Spleen (tissue), 11 donors: ENCODE data around the gene XPOT. TPM values are rescaled to one million over a fixed set of nuclear protein-coding genes. Genes with fewer than 3 reads are reported as not detected.

Experiments
- DNase-seq: peaks from one replicate; pipeline ENCODE4 v3.0.0-alpha.2; 2020
- H3K27ac ChIP-seq, 8 donors: fragments of 200-600 bp; sonication (generic) in 7 of 8; 1 replicate in 4 of 8; 2 replicates in 4 of 8; pipeline versions ENCODE4 v1.5.0 to v1.8.0; 2016 to 2021; ENCODE audit warnings: inconsistent platforms in 4 of 8, mild to moderate bottlenecking in 4 of 8, moderate library complexity in 1 of 8
- H3K27me3 ChIP-seq, 7 donors: fragments of 200-600 bp; sonication (generic) in 6 of 7; replicated peaks in 1 of 7; 1 replicate in 4 of 7; 2 replicates in 3 of 7; pipeline versions ENCODE4 v1.5.0 to v1.8.0; 2016 to 2021; ENCODE audit warnings: inconsistent platforms in 3 of 7, mild to moderate bottlenecking in 1 of 7
- H3K36me3 ChIP-seq, 6 donors: fragments of 200-600 bp; sonication (generic) in 5 of 6; 1 replicate in 4 of 6; 2 replicates in 2 of 6; pipeline versions ENCODE4 v1.5.0 to v1.8.0; 2016 to 2021; ENCODE audit warnings: inconsistent platforms in 2 of 6
- H3K4me1 ChIP-seq, 6 donors: fragments of 200-600 bp; sonication (generic) in 5 of 6; 1 replicate in 3 of 6; 2 replicates in 3 of 6; pipeline versions ENCODE4 v1.5.0 to v1.8.0; 2016 to 2021; ENCODE audit warnings: inconsistent platforms in 3 of 6
- H3K4me3 ChIP-seq, 8 donors: fragments of 200-600 bp; sonication (generic) in 7 of 8; 1 replicate in 4 of 8; 2 replicates in 4 of 8; pipeline versions ENCODE4 v1.5.0 to v1.8.0; 2016 to 2021; ENCODE audit warnings: inconsistent platforms in 4 of 8, mild to moderate bottlenecking in 4 of 8, moderate library complexity in 2 of 8
- H3K9me3 ChIP-seq, 8 donors: fragments of 200-600 bp; sonication (generic) in 7 of 8; 1 replicate in 4 of 8; 2 replicates in 4 of 8; pipeline versions ENCODE4 v1.5.0 to v1.8.0; 2016 to 2021; ENCODE audit warnings: inconsistent platforms in 4 of 8
- CTCF ChIP-seq, 11 experiments: fragments of 200-600 bp in 7 of 11; fragments of 450-650 bp in 4 of 11; sonication (generic) in 4 of 11; IDR thresholded peaks in 8 of 11; conservative IDR thresholded peaks in 3 of 11; 1 replicate in 7 of 11; 2 replicates in 4 of 11; pipeline versions ENCODE4 v1.4.0 to v1.8.0; 2016 to 2021; ENCODE audit warnings: antibody characterized with exemption in 11 of 11, inconsistent platforms in 4 of 11, mild to moderate bottlenecking in 1 of 11
- POLR2A ChIP-seq, 3 donors: fragments of 450-650 bp; IDR thresholded peaks; one replicate each; pipeline ENCODE4 v1.5.1; 2017; ENCODE audit warnings: antibody characterized with exemption in 3 of 3, mild to moderate bottlenecking in 1 of 3
- POLR2AphosphoS5 ChIP-seq, 3 donors: sonication (generic); formaldehyde crosslinking; IDR thresholded peaks; one replicate each; pipeline ENCODE4 v1.5.1; 2017; ENCODE audit warnings: antibody characterized with exemption in 3 of 3
- WGBS, 5 donors: extraction: QIAGEN DNeasy Blood & Tissue Kit in 3 of 5; methylation state at CpG; one replicate each; pipeline versions ENCODE4 v1.1.5 to v1.1.7; 2013 to 2018; 5-methylcytosine and 5-hydroxymethylcytosine counted together
- intact Hi-C: fragments of 100-400 bp; cut with DNase I; formaldehyde crosslinking; loops from one replicate; pipeline ENCODE4 v1.15.0; 2023; ENCODE audit warnings: low total_unique reads
- polyA plus RNA-seq, 3 donors: library from polyadenylated mRNA; stranded (reverse); fragments of 200-250 nt; gene quantifications; one replicate each; pipeline ENCODE4 v1.2.1, GENCODE V29; 2013
- total RNA-seq, 7 donors: library from RNA; depleted of rRNA in 3 of 7; stranded (reverse); fragments of >200 nt in 3 of 7; fragmentation: NEBNext Ultra II Directional in 4 of 7; extraction: Animal tissue kit (Norgen Biotek cat#: 25700) in 4 of 7; gene quantifications; one replicate each; pipeline versions ENCODE4 v1.1.0 to v1.2.1, GENCODE V29; 2016 to 2021
- donor health status: healthy with polysubstance abuse.
- donor health status: DM: no; HTN: no; CAD: no; lungs with moderate emphysema.
- donor health status: DM: no; HTN: no; CAD: no.
- donor health status: Bipolar disorder and iron deficiency.
- donor health status: healthy.
- donor health status: DM: no; HTN: no; CAD: no.
- donor health status: DM: yes; HTN: yes; CAD: no.

The XPOT gene
- total and polyA plus RNA-seq, 10 donors: 11.1 to 50.3 (median 43.1) TPM

- H3K27ac ChIP-seq: no peak within 1 kb of the TSS
- TF ChIP-seq CTCF (IDR thresholded peaks at IDR 0.05 in 8 of 11, conservative IDR thresholded peaks at IDR 0.05 in 3 of 11): peak in 1 of 11 experiments; percentile 8
- no peak for TF ChIP-seq POLR2A (IDR thresholded peaks at IDR 0.05)
- 3 to 12% (median 4%) methylated on average over 11 to 66 of the region's 66 CpGs for WGBS, 5 donors
- intact Hi-C loops: no loop called here
- no peaks in the 10 kb centered on the region for H3K9me3 ChIP-seq
- no peaks in the 10 kb centered on the region for H3K36me3 ChIP-seq
- H3K4me3 ChIP-seq: peak within 1 kb of the TSS; percentile 20 to 67 (median 34)
- H3K27me3 ChIP-seq: peaks cover 0 to 32% (median 21%) of the 10 kb centered on the region in 7 donors
- DNase-seq: peak; percentile 77
- H3K4me1 ChIP-seq: peaks cover 0 to 14% (median 9%) of the 10 kb centered on the region in 6 donors
Observed at GRCh38 chr12:64390275-64390851, 13.8 kb upstream of the XPOT start, which contains the start of gene C12orf56. C12orf56 (minus strand) TSS chr12:64390758; CDS start chr12:64390565, 193 bp downstream.

- 59 to 91% (median 90%) methylated on average over 3 of the region's 3 CpGs for WGBS, 5 donors
- H3K4me1 ChIP-seq: peaks cover 0 to 20% (median 9%) of the 10 kb centered on the region in 6 donors
- H3K4me3 ChIP-seq: no peak overlapping the region
- no peak overlapping the region for H3K27ac ChIP-seq
- no peaks in the 10 kb centered on the region for H3K9me3 ChIP-seq
- peaks cover 0 to 32% (median 21%) of the 10 kb centered on the region in 7 donors for H3K27me3 ChIP-seq
- no peak for DNase-seq
- intact Hi-C loops: no loop called here
- no peaks in the 10 kb centered on the region for H3K36me3 ChIP-seq
- no peak for TF ChIP-seq POLR2A (IDR thresholded peaks at IDR 0.05)
- peak in 2 of 11 experiments; percentile 9 to 21 for TF ChIP-seq CTCF (IDR thresholded peaks at IDR 0.05 in 8 of 11, conservative IDR thresholded peaks at IDR 0.05 in 3 of 11)
Observed at GRCh38 chr12:64392221-64392620, 12.0 kb upstream of the XPOT start.

- peak overlapping the region in 5 of 8 donors; percentile 14 to 60 (median 32) for H3K27ac ChIP-seq
- H3K4me3 ChIP-seq: no peak overlapping the region
- intact Hi-C loops: no loop called here
- TF ChIP-seq CTCF (IDR thresholded peaks at IDR 0.05 in 8 of 11, conservative IDR thresholded peaks at IDR 0.05 in 3 of 11): no peak
- TF ChIP-seq POLR2AphosphoS5 (IDR thresholded peaks at IDR 0.05): no peak
- no peak for TF ChIP-seq POLR2A (IDR thresholded peaks at IDR 0.05)
- 46 to 77% (median 67%) methylated on average over 2 of the region's 2 CpGs for WGBS, 5 donors
- H3K9me3 ChIP-seq: no peaks in the 10 kb centered on the region
- DNase-seq: no peak
- H3K4me1 ChIP-seq: peaks cover 0 to 11% (median 3%) of the 10 kb centered on the region in 6 donors
- no peaks in the 10 kb centered on the region for H3K36me3 ChIP-seq
- peaks cover 0 to 15% (median 7%) of the 10 kb centered on the region in 7 donors for H3K27me3 ChIP-seq
Observed at GRCh38 chr12:64395739-64396138, 8.5 kb upstream of the XPOT start.

- intact Hi-C loops: loop anchor here (10.0 kb wide), 1 partner anchor 55 kb away; the partner anchor contains the start of gene TBK1
- Histone ChIP-seq H3K27ac (peak overlapping the region in 2 of 8 donors; percentile 0 to 23), H3K36me3 (no peaks in the 10 kb centered on the region), H3K27me3 (no peaks in the 10 kb centered on the region), H3K4me3 (no peak overlapping the region), H3K4me1 (peaks cover 0 to 18% (median 9%) of the 10 kb centered on the region in 6 donors), H3K9me3 (no peaks in the 10 kb centered on the region)
- DNase-seq: no peak
- WGBS, 5 donors: 65 to 70% (median 69%) methylated on average over 4 of the region's 4 CpGs
- TF ChIP-seq CTCF (IDR thresholded peaks at IDR 0.05 in 8 of 11, conservative IDR thresholded peaks at IDR 0.05 in 3 of 11): no peak
- TF ChIP-seq POLR2A (IDR thresholded peaks at IDR 0.05): no peak
- no peak for TF ChIP-seq POLR2AphosphoS5 (IDR thresholded peaks at IDR 0.05)
Observed at GRCh38 chr12:64400041-64400440, 4.2 kb upstream of the XPOT start.
